Islet precursor cell (in vitro differentiated cells): ENCODE measurements around the gene OSTF1.

Source experiments
- DNase-seq: peaks from one replicate; pipeline ENCODE4 v3.0.0-alpha.2; 2018

Gene OSTF1

DNA sequence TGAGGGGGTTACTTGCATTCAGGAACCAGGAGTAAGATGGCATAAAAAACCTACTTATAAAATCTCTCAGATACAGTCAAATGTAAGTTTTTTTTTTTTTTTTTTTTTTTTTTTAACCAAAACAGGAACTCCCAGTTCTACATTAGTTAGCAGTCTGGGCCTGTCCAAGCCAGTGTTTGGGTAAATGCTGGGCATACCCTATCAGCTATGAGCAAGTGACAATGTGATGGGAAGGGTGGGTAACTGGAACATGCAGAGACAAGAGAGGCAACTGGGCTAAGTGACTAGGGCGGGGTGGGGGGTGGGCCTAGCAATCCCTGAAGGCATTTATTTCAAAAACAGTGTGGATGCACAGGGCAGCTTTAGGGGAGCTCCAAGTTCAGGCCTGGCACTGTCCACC, 2.7 kb upstream of the OSTF1 start:
- DNase-seq, result no peak

DNA sequence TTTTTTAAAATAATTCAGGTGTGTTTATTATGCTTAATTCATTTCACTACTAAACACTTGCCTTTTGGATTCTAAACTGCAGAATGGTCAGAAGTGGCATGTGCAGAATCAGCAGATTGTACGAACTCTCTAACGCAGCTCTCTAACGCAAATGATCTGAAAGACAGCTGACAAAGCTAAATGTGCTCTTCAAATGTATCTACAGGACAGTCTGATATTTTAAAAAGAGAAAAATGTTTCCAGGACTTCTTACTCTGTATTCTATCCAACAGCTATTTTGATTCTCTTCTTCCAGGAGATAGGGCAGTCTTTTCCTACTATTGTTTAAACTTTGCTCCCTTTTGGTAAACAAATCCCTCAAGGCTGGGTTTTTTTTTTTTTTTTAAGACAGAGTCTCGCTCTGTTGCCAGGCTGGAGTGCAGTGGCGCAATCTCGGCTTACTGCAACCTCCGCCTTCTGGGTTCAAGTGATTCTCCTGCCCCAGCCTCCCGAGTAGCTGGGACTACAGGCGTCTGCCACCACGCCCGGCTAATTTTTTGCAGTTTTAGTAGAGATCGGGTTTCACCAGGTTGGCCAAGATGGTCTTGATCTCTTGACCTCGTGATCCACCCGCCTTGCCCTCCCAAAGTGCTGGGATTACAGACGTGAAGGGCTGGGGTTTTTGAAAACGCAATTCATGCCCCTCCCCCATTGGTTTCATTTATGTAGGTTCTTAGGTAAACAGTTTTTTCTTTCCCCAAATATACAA, 1.6 kb upstream of the OSTF1 start:
- DNase-seq, result no peak

DNA sequence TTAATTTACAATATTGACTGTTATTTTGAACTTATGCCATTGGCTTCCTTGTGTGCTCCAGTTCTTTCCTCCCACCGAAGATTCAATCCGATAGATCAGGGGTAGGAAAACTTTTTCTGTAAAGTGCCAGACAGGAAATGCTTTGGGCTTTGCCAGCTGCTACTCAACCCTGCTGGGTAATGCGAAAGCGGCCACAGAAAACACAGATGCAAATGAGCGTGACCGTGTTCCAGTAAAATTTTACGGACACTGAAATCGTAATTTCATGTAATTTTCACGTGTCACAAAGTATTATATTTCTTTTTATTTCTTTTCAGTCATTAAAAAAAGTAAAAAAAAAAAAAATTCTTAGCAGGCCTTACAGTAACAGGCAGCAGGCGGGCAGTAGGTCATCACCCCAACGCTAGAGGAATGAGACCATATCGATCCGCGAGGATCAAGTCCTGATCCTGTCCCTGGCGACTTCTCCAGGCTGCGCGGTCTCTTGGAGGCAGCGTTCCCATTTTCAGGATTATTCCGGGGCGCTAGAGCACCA, 958 bp upstream of the OSTF1 start:
- DNase-seq, result no peak

DNA sequence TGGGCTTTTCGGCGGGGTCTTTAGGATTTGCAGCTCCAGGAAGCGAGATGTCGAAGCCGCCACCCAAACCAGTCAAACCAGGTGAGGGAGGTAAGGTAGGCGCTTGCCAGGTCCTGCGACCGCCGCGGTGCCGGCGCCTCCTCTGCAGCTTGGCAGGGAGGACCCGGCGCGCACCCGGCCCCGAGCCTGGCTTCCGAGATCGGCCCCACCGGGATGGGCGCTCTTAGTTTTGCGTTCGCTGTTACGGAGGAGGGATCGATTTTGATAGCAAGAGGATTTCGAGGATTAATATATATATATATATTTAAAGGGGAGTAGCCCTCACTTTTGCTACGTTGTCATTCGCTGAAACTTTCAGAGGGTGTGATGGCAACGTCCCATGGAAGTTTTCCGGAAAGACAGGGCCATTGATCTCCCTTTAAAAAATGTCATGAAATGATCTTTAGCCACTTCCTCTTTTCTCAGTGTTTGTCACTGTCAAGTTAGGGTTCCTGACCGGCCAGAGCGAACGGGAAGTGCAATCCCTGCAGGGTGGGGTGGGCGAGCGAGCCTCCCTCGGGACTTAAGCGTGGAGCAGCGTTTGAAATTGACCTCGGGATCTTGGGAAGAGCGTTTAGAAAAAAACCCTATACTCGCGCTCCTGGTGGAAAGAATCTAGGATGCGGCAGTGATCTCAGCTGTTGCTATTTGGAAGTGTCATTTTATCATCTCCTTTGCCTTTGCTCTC, 495 bp downstream of the OSTF1 start:
- DNase-seq, result peak; percentile 77

DNA sequence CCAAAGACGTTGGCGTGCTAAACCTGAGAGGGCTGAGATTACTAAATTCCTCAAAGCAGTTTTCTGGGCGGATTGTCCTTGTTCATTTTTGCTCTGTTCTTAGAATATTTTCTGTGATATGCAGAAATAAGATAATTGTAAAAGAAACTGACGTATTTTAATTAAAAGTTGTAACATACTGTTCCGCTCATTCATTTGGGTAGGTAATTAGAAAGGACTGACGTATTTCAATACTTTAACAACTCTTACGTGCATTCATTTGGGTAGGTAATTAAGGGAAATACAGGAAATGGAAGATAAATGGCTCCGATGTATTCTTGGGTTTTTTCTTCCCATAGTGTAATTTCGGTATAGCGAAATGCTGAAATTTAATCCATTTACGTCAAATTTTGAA, 1.1 kb downstream of the OSTF1 start:
- DNase-seq, result no peak

DNA sequence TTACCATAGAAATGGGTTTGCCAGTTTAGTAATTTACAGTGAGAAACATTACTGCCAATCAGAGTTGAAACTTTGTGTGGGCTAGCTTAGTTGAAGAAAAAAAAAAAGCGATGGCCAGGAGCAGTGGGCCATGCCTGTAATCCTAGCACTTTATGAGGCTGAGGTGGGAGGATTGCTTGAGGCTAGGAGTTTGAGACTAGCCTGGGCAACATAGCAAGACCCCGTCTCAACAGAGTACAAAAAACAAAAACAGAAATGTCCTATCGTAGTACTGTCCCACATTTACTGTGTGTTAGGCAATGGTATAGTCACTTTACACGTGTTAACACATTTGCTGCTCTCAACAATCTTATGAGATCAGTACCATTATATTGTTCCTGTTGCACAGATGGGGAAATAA, 2.3 kb downstream of the OSTF1 start:
- DNase-seq, result no peak

DNA sequence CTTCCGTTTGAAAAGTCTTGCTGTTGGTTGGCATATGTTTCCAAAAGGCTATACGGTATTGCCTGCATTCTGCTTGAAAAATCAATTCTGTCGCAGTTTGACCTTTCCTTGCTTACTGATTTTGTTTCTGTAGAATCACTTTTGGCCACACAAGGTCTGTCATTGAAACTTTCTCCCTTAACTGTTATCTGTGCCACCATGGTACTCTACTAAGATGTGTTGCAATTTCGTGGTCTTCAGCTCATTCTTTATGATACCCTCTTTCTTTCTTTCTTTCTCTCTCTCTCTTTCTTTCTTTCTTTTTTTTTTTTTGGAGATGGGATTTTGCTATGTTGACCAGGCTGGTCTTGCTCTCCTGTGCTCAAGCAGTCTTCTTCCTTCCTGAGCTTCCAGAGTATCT, 4.5 kb downstream of the OSTF1 start:
- no peak for DNase-seq

DNA sequence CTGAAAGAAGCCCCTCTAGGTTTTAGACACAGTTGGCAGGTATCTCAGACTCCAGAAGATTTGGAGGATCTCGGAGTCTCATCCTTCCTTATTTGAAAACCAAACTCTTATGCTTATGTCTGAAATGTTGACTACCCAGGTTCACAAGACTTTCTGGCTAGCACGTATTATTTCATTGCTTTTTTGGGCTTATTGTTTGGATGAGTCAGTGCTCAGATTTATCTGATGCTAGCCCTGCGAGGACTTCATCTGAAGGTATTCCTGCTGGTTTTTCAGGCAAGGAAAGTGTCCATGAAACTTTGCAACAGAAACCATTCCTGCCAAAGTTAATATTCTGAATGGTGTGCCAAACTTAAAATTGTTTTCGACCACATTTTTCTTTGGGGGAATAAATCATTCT, 8.5 kb downstream of the OSTF1 start:
- DNase-seq, result no peak

DNA sequence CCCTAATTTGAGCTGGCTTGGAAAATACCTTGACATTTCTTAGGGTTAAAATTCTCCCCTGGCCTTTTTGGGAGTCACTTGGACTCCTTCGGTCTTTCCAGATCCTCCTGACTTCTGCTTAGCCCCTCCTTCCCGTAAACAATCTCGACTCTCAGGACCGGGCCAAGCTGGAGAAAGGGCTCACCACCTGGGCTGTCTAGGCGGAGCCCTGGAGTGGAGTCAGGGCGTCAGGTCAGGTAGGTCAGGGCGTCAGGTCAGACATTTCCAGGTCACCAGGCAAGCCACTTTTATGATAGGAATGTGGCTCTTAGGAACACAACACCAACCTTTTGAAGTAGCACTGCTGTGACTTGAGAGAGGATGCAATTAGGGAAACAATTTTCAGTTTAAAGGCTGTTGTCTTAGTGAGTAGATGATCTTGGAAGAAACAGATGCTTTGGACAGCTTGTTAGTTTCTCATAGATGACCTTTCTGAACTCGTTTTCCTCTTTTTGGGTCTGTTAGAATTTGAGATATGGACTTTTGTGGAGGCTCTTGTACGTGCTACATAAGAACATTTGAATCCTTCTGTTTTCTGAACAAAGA, 12.8 kb downstream of the OSTF1 start:
- DNase-seq, result peak; percentile 94

DNA sequence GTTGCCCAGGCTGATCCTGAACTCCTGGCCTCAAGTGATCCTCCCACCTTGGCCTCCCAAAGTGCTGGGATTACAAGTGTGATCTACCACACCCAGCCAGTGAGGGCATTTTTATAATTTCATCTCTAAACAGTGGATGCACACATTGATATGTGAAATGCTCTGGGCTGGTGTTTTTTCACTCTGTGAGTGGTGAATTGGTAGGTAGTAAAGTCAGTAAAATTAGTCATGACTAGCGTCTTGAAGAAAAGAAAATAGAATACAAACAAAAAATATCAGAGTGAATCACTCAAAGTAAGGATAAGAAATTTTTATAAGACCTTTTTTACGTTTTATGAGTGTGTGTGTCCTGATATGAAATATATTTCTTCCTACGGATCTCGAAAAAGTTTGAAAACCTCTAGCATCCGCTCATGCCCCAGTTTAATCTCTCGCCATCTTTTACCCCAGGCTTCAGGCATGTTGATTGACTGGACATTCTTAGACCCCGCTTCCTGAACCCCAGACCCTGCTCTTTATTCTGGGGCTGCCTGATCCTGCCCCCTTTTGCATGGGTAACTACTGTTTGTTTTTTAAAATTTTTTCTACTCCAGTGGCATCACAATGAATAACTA, 14.0 kb downstream of the OSTF1 start:
- DNase-seq, result no peak

DNA sequence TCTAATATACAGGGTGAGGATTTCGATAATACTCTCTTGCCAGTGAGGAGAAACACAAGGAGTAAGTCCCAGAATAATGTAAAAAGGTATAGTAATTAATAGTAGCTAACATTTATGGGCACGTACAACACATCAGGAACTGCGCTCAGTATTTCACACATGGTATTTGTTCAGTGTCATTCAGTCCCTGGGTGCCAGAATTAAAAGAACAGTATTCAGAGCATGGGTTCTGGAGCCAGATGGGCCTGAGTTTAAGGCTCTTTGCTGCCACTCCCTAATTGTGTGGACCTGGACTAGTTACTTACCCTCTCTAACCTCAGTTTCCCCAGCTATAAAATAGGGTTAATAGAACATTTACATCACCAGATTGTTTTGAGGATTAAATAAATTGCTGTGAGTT, 16.3 kb downstream of the OSTF1 start:
- DNase-seq, result no peak

DNA sequence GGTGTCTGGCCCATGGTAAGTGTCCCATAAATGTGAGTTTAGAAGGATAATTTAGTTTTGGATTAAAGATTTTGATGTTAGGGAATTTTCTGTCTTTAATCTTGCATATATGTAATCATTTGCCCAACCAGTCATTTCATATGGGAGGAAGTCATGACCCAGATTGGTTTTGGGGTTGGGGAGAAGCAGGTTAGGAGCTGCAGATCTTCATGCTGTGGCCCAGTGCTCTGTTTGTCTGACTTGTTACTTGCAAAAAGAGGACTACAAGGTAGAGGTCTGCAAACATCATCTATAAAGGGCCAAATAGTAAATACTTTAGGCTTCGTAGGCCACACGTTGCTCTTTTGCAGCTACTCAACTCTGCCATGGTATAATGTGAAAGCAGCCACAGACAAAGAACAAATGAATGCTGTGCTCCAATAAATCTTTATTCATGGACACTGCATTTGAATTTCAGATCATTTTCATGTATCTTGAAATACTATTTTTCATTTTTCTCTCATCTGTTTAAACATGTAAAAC, 16.8 kb downstream of the OSTF1 start:
- DNase-seq, result no peak

DNA sequence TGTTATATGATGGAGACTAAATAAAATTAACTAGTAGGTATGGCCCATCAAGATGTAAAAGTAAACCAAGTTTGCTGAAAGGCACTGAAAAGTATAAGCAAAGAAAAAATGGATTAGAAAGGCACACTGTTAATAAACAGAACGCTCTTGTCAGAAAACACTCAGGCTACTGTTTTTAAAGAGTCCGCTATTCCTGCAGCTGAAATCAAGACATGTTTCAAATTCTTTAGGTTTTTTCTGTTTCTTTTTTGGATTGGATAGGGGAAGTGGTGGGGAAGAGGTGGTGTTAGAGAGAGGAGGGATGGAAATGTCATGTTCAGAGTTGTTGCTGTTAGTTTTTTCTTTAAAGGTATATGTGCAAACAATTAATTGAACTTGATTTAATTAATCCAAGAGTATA, 17.5 kb downstream of the OSTF1 start:
- DNase-seq, result no peak

DNA sequence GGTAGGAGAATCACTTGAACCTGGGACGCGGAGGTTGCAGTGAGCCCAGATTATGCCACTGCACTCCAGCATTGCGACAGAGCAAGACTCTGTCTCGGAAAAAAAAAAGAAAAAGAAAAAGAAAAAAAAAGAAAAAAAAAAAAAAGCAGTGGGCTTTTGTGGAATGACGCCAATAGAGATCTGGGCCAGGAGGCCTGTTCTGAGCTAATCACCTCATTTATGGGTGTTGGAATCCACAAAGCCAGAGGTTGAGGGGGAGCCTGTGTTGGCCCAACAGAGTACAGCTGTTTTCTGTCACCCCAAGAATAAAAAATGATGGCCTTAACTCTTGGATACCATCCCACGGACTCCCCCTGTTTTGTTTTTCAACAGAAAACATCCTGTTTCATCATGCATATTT, 18.5 kb downstream of the OSTF1 start:
- no peak for DNase-seq

DNA sequence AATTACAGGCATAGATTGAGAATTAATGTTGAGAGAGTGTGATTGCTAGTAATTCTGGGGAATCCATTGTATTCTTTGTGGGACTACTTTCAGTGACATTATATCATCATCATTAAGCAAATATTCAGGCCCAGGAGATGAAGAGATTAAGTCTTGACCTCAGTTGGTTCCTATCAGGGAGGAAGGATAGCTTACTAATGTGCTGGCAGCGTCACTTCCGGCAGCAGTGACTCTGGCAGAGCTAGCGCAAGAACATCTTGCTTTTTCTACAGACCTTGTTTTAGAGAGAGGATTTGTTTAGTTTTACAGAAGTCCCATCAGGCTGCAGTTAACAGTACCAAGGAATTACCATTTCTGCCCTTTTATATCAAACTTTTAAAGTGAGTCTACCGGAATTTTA, 20.3 kb downstream of the OSTF1 start:
- DNase-seq, result no peak

DNA sequence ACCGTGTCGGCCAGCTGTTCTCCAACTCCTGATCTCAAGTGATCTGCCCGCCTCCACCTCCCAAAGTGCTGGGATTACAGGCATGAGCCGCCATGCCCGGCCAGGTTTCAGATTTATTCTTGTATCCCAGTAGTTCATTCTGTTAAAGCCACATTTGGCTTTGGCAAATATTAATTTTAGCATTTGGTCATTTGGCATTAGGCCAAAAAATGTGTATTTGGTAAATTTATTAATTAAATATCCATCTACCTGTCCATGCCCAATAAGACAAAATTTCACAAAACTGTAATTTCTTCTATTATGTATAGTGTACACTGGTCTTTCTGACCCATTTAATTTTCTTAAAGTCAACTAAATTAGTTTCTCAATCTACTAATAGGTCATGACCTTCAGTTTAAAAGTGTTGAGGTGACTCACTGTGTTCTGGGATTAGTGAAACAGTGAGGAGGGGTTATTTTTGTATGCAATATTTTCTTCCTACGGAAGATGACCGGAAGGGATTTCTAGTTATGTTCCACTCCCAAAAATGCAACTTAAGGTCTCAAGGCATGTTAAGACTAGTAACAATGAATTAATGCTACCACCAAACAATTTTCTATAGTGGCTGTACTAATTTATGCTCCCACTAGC, 21.0 kb downstream of the OSTF1 start:
- DNase-seq, result no peak

DNA sequence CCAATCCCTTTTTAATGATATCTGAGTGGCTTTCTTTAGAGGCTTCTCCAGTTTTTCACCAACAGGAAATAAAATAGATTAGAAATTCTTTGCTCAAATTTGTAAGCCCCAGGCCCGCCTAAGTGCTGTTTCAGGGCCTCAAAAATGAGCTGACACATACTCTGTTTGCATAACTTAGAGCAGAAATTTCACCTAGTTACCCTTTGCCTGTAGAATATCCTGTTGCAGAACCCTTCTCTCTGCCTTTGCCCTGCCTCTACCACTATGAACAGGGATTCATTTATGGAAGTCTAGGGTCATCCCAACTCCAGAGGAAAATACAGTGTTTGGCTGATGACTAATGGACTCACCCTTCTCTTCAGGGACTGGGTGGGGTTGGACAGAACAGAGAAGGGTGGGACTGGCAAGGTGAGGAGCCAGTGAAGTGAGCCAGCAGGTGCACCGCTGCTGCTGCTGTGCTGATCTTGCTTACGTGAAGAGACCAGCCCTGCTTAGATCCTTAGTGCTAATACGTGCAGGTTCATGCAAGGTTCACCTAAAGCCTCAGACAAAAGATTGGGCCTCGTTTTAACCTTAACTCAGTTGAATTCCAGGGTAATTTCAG, 22.8 kb downstream of the OSTF1 start:
- no peak for DNase-seq

DNA sequence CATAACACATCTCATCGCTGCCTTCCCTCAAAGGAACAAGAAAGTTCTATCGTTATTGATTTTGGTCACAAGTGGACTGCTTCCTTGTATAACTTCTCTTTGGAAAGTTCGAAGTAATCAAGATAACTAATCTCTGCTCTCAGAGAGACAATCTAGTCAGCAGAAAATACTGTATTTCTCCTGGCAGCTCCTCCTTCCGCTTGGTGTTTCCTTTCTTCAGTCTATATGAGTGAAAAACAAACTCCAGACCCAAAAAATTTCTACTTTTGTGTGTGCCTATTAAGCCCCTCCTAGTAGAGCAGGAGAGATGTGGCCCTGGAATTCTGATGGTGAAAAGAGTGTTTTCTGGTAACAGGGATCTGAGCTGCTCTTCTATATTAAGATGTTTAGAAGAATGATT, 24.5 kb downstream of the OSTF1 start:
- DNase-seq, result no peak

DNA sequence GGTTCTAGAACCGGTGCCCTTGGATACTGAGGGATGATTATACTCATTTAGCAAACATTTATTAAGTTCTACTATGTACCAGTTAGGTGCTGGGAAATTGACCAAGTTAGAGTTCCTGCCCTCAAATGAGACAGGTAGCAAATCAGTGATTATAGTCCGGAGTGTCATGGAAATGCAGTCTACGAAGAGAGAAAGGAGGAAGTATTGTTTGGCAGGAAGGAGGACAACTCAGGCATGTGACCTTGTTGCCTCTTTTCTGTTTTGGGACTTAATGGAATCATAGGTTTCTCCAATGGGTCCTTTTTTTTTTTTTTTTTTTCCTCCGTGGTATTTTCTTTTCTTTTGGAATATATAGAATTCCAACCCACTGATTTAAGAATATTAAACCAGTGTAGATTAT, 28.0 kb downstream of the OSTF1 start:
- no peak for DNase-seq

DNA sequence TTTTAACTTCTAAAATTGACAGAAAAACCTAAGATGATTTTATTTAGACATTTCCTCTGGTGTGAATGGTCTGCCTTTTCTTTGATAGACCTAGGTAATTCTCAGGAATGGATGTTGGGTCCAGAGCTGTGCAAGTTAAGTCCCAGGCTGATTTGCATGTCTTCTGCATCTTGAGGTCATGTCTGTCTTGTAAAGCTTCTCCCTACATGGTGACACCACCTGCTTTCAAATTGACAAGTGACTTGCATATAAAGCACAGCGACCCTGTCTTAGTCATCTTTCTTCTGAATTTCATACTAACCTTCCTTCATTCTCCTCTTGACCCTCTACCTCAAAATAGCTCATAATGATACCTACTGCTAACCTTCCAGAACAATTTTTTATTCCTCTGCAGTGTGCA, 29.2 kb downstream of the OSTF1 start:
- no peak for DNase-seq

DNA sequence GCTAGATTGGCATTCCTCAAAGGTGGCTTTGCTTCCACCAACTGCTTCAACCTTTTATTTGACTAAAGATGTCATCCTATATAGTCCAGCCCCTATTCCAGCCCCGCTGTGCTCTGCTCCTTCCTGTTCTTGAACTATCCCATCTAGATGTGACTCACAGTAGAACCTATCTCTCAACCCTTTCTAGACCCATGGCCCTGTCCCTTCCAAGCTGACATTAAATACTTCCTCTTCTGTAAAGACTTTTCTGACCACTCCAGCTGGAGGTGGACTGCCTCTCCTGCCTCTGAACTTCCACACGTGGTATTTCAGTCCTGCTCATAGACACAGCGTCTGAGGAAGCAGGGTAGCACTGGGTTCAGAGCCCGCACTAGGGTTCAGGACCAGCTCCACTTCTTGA, 32.4 kb downstream of the OSTF1 start:
- no peak for DNase-seq

DNA sequence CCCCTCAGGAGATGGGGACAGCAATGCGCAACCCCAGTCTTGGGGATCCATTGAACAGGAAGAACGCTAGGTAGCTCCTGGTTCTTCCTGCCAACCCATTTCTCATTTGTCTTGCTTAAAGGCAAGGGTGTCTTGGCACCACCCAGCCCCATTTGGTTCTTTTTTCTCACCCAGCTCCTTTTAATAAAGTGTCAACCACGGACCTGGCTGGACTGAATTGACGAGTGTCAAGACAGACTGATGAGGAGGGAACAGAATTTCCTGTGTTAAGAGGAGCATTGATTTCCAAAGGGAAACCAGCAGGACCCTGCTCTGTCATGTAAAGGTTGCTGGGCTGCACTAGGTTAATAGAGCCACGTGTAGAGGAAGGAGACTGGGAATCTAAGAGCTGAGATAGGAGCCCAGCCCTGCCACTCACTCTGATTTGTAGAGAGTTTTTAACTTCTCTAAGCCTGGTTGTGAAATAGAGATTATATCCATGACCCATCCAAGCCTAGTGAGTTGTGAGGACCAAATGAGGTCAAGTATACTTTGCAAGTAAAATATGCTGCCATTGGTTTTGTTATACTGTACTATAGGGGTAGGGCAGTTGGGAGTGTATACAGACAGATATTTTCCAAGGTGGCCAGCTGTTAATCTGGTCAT, 33.7 kb downstream of the OSTF1 start:
- DNase-seq, result no peak
